Liver (tissue), 9 donors: ENCODE data around the gene PDK2. TPM values are rescaled to one million over a fixed set of nuclear protein-coding genes. Genes with fewer than 3 reads are reported as not detected.

ENCODE experiments used
- DNase-seq: peaks from one replicate; pipeline ENCODE4 v3.0.0-alpha.2; 2017; ENCODE audit warnings: low spot score
- H3K27ac ChIP-seq, 2 donors: one replicate each; pipeline ENCODE4 v1.7.0; 2013; ENCODE audit warnings: inconsistent platforms in 2 of 2, low read length in 2 of 2, control low read depth in 1 of 2, low read depth in 1 of 2, mild to moderate bottlenecking in 1 of 2
- H3K27me3 ChIP-seq, 4 donors: one replicate each; pipeline versions ENCODE4 v1.6.1 to v1.7.0; 2013; ENCODE audit warnings: low read length in 3 of 4, inconsistent platforms in 1 of 4, mild to moderate bottlenecking in 1 of 4, moderate library complexity in 1 of 4; ENCODE audit not compliant: control insufficient read depth in 4 of 4, insufficient read depth in 4 of 4
- H3K36me3 ChIP-seq, 4 donors: one replicate each; pipeline versions ENCODE4 v1.6.1 to v1.7.0; 2013; ENCODE audit warnings: low read length in 3 of 4, mild to moderate bottlenecking in 3 of 4, low read depth in 1 of 4, moderate library complexity in 1 of 4; ENCODE audit not compliant: control insufficient read depth in 4 of 4, insufficient read depth in 3 of 4
- H3K4me1 ChIP-seq, 4 donors: one replicate each; pipeline versions ENCODE4 v1.6.1 to v1.7.0; 2013; ENCODE audit warnings: low read length in 3 of 4, mild to moderate bottlenecking in 3 of 4, moderate library complexity in 1 of 4; ENCODE audit not compliant: control insufficient read depth in 4 of 4, insufficient read depth in 4 of 4
- H3K4me3 ChIP-seq, 3 donors: one replicate each; pipeline versions ENCODE4 v1.6.1 to v1.7.0; 2013; ENCODE audit warnings: low read length in 3 of 3, control low read depth in 1 of 3, low read depth in 1 of 3, mild to moderate bottlenecking in 1 of 3
- H3K9ac ChIP-seq, 2 donors: one replicate each; pipeline ENCODE4 v1.7.0; 2013; ENCODE audit warnings: low read length in 2 of 2, mild to moderate bottlenecking in 2 of 2, moderate library complexity in 2 of 2, control low read depth in 1 of 2, low read depth in 1 of 2
- H3K9me3 ChIP-seq, 4 donors: one replicate each; pipeline versions ENCODE4 v1.6.1 to v1.7.0; 2013; ENCODE audit warnings: low read length in 3 of 4; ENCODE audit not compliant: control insufficient read depth in 4 of 4
- EGR1 ChIP-seq, 2 donors: IDR thresholded peaks; 2 replicates each; pipeline ENCODE4 v1.6.1; 2016 to 2018; ENCODE audit warnings: antibody characterized with exemption in 2 of 2, low read depth in 2 of 2
- FOXA1 ChIP-seq: IDR thresholded peaks from 2 replicates; pipeline ENCODE4 v1.6.1; 2016; ENCODE audit warnings: antibody characterized with exemption
- FOXA2 ChIP-seq: IDR thresholded peaks from 2 replicates; pipeline ENCODE4 v1.6.1; 2016; ENCODE audit warnings: antibody characterized with exemption
- GABPA ChIP-seq, 2 donors: IDR thresholded peaks in 1 of 2; conservative IDR thresholded peaks in 1 of 2; 2 replicates each; pipeline ENCODE4 v1.6.1; 2016; ENCODE audit warnings: antibody characterized with exemption in 2 of 2, mild to moderate bottlenecking in 1 of 2, moderate library complexity in 1 of 2
- HNF4A ChIP-seq, 2 donors: conservative IDR thresholded peaks; 2 replicates each; pipeline ENCODE4 v1.6.1; 2016; ENCODE audit warnings: antibody characterized with exemption in 2 of 2, mild to moderate bottlenecking in 2 of 2
- HNF4G ChIP-seq: IDR thresholded peaks from 2 replicates; pipeline ENCODE4 v1.6.1; 2016; ENCODE audit warnings: antibody characterized with exemption
- JUND ChIP-seq, 2 donors: IDR thresholded peaks; 2 replicates each; pipeline ENCODE4 v1.6.1; 2016; ENCODE audit warnings: antibody characterized with exemption in 2 of 2
- NR2F2 ChIP-seq: IDR thresholded peaks from 2 replicates; pipeline ENCODE4 v1.6.1; 2016; ENCODE audit warnings: antibody characterized with exemption
- RAD21 ChIP-seq, 2 donors: IDR thresholded peaks; 2 replicates each; pipeline ENCODE4 v1.6.1; 2016; ENCODE audit warnings: antibody characterized with exemption in 2 of 2, mild to moderate bottlenecking in 2 of 2
- RXRA ChIP-seq, 2 donors: IDR thresholded peaks; 2 replicates each; pipeline ENCODE4 v1.6.1; 2017 to 2018; ENCODE audit warnings: antibody characterized with exemption in 2 of 2, mild to moderate bottlenecking in 1 of 2
- SP1 ChIP-seq: IDR thresholded peaks from 2 replicates; pipeline ENCODE4 v1.6.1; 2018; ENCODE audit warnings: antibody characterized with exemption, mild to moderate bottlenecking
- TAF1 ChIP-seq: conservative IDR thresholded peaks from 2 replicates; pipeline ENCODE4 v1.6.1; 2016; ENCODE audit warnings: antibody characterized with exemption, mild to moderate bottlenecking
- YY1 ChIP-seq: IDR thresholded peaks from 2 replicates; pipeline ENCODE4 v1.6.1; 2016; ENCODE audit warnings: antibody characterized with exemption, mild to moderate bottlenecking
- WGBS: extraction: QIAGEN DNeasy Blood & Tissue Kit; methylation state at CpG from one replicate; pipeline ENCODE4 v1.1.7; 2013; 5-methylcytosine and 5-hydroxymethylcytosine counted together
- polyA plus RNA-seq, 2 donors: library from polyadenylated mRNA; stranded (reverse) in 1 of 2; unstranded in 1 of 2; fragments of 200-250 nt in 1 of 2; fragments of >200 nt in 1 of 2; fragmentation: Nextera tagmentation in 1 of 2; extraction: Ambion mirVana in 1 of 2; gene quantifications; one replicate each; pipeline versions ENCODE4 v1.2.1 to v1.2.3, GENCODE V29; 2013 to 2015
- total RNA-seq, 2 donors: library from RNA; depleted of rRNA; stranded (reverse); fragments of >200 nt; gene quantifications; one replicate each; pipeline ENCODE4 v1.2.3, GENCODE V29; 2014
- TF ChIP-seq, protein P1 (sequence below): IDR thresholded peaks from 2 replicates; pipeline ENCODE4 v1.6.1; 2016; ENCODE audit warnings: antibody characterized with exemption, mild to moderate bottlenecking
- TF ChIP-seq, protein P2 (sequence below): IDR thresholded peaks from 2 replicates; pipeline ENCODE4 v1.6.1; 2016; ENCODE audit warnings: antibody characterized with exemption
- TF ChIP-seq, protein P3 (sequence below): IDR thresholded peaks from 2 replicates; pipeline ENCODE4 v1.6.1; 2016; ENCODE audit warnings: antibody characterized with exemption
- TF ChIP-seq, protein P4 (sequence below): IDR thresholded peaks from 2 replicates; pipeline ENCODE4 v1.6.1; 2016; ENCODE audit warnings: antibody characterized with exemption
- TF ChIP-seq, protein P5 (sequence below): fragments of 150-350 bp; IDR thresholded peaks from 2 replicates; pipeline ENCODE4 v1.5.1; 2017; ENCODE audit warnings: improper control_type of control experiment, low read depth, low read length; ENCODE audit not compliant: missing input control
- donor health status: healthy.
- donor health status: healthy.
- donor health status: healthy.
- donor health status: healthy.
- donor health status: healthy.

PDK2 gene
- total and polyA plus RNA-seq, 4 donors = 8.6 to 36.6 (median 28.5) TPM

DNA sequence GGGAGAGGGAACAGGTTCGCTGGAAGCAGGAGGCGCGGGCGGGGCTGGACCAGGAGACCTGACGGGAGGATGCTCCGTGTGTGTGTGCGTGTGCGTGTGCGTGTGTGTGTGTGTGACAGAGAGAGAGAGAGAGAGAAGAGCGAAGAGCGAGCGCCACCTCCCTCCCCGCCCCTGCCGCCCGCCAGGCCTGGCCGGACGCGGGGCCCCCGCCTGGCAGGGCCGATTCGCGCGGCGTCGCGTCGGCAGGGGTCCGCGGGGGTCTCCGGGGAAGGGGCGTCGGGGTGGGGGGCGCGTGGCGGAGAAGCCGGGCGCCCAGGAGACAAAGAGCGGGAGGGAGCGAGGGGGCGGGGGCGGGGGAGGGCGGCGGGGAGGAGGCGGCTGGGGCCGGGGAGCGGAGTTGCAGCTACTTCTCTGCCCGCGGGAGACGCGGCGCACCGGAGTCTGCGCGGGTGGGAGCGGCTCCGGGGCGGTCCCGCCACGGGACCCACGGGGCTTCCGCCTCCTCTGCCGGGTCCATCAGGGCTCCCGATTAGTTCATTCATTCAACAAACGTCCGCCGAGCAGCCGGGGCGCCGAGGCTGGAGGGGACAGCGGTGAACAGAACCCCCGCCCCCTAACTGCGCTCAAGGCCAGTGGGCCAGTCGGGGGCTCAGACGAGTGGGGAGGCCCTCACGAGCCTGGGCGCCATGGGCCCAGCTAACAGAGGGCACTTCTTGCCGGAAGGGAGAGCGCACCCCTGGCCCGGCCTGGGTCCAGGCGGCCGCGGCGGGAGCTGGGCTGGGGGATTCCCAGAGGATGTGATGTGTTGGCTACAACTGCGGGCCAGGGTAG, 34.8 kb downstream of the PDK2 start, which contains the start of gene SAMD14:
SAMD14 (minus strand) TSS at position 433 of the 831 bp plus-strand sequence. CDS start 5,201 bp downstream, outside the sequence.
- Histone ChIP-seq H3K4me3 (peak within 1 kb of the TSS in 1 of 3 donors; percentile 52), H3K9me3 (no peaks in the 10 kb centered on the region), H3K36me3 (peaks cover 0 to 2% (median under 1%) of the 10 kb centered on the region in 4 donors), H3K9ac (no peak within 1 kb of the TSS), H3K27ac (no peak within 1 kb of the TSS), H3K4me1 (peaks cover 0 to 5% (median 3%) of the 10 kb centered on the region in 4 donors), H3K27me3 (peaks cover 0 to 6% (median 0%) of the 10 kb centered on the region in 4 donors)
- no peak for TF ChIP-seq RXRA (IDR thresholded peaks at IDR 0.05)
- no peak for TF ChIP-seq SP1
- WGBS = 4% methylated on average over 84 of the region's 84 CpGs
- no peak for DNase-seq

DNA sequence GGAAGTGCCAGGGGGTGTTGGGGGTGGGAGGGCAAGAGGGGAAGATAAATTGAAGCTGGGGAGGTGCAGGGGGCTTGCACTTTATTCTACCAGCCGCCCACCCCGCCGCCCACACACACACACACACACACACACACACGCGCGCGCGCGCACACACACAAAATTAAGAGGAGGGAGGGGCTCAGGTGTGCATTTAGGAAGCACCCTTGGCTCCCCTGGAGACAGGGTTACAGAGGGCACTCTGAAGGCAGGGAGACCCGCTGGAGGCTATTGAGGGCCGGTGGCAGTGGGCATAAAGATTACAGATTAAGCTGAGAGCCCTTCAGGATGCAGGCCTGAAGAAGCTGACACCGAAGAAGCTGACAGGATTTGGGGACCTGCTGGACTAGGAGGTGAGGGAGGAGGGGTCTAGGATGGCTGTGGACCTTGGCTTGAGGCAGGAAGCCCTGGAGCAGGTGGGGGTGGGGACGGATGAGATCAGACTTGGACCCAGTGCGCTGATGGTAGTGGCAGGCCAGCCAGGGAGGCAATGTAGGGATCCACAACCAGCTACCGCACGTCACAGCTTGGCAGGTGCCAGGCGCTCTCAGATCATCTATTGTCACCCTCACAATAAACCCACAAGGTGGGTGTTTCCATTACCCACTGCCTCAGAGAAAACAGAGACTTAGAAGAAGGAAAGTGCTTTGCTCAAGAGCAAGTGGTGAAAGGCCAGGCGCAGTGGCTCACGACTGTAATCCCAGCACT, 35.6 kb downstream of the PDK2 start:
- Histone ChIP-seq H3K27ac (no peak overlapping the region), H3K4me1 (peaks cover 0 to 5% (median 3%) of the 10 kb centered on the region in 4 donors), H3K27me3 (peaks cover 0 to 6% (median 0%) of the 10 kb centered on the region in 4 donors), H3K36me3 (peaks cover 0 to 5% (median 2%) of the 10 kb centered on the region in 4 donors), H3K9me3 (no peaks in the 10 kb centered on the region), H3K9ac (no peak overlapping the region), H3K4me3 (no peak overlapping the region)
- 55% methylated on average over 19 of the region's 19 CpGs for WGBS
- TF ChIP-seq, protein P1, sequence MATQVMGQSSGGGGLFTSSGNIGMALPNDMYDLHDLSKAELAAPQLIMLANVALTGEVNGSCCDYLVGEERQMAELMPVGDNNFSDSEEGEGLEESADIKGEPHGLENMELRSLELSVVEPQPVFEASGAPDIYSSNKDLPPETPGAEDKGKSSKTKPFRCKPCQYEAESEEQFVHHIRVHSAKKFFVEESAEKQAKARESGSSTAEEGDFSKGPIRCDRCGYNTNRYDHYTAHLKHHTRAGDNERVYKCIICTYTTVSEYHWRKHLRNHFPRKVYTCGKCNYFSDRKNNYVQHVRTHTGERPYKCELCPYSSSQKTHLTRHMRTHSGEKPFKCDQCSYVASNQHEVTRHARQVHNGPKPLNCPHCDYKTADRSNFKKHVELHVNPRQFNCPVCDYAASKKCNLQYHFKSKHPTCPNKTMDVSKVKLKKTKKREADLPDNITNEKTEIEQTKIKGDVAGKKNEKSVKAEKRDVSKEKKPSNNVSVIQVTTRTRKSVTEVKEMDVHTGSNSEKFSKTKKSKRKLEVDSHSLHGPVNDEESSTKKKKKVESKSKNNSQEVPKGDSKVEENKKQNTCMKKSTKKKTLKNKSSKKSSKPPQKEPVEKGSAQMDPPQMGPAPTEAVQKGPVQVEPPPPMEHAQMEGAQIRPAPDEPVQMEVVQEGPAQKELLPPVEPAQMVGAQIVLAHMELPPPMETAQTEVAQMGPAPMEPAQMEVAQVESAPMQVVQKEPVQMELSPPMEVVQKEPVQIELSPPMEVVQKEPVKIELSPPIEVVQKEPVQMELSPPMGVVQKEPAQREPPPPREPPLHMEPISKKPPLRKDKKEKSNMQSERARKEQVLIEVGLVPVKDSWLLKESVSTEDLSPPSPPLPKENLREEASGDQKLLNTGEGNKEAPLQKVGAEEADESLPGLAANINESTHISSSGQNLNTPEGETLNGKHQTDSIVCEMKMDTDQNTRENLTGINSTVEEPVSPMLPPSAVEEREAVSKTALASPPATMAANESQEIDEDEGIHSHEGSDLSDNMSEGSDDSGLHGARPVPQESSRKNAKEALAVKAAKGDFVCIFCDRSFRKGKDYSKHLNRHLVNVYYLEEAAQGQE = no peak
- TF ChIP-seq, protein P2, sequence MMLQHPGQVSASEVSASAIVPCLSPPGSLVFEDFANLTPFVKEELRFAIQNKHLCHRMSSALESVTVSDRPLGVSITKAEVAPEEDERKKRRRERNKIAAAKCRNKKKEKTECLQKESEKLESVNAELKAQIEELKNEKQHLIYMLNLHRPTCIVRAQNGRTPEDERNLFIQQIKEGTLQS = no peak
- TF ChIP-seq TAF1 (no peak), NR2F2 (no peak), FOXA2 (no peak), YY1 (no peak), RXRA (IDR thresholded peaks at IDR 0.05) (no peak), SP1 (no peak), FOXA1 (no peak), GABPA (IDR thresholded peaks at IDR 0.05 in 1 of 2, conservative IDR thresholded peaks at IDR 0.05 in 1 of 2) (no peak), HNF4G (no peak), RAD21 (IDR thresholded peaks at IDR 0.05) (no peak), JUND (IDR thresholded peaks at IDR 0.05) (no peak), EGR1 (IDR thresholded peaks at IDR 0.05; ENCODE audit: low read depth in 2 of 2) (no peak), HNF4A (conservative IDR thresholded peaks at IDR 0.05) (no peak)
- TF ChIP-seq, protein P3, sequence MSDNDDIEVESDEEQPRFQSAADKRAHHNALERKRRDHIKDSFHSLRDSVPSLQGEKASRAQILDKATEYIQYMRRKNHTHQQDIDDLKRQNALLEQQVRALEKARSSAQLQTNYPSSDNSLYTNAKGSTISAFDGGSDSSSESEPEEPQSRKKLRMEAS = no peak
- TF ChIP-seq, protein P4, sequence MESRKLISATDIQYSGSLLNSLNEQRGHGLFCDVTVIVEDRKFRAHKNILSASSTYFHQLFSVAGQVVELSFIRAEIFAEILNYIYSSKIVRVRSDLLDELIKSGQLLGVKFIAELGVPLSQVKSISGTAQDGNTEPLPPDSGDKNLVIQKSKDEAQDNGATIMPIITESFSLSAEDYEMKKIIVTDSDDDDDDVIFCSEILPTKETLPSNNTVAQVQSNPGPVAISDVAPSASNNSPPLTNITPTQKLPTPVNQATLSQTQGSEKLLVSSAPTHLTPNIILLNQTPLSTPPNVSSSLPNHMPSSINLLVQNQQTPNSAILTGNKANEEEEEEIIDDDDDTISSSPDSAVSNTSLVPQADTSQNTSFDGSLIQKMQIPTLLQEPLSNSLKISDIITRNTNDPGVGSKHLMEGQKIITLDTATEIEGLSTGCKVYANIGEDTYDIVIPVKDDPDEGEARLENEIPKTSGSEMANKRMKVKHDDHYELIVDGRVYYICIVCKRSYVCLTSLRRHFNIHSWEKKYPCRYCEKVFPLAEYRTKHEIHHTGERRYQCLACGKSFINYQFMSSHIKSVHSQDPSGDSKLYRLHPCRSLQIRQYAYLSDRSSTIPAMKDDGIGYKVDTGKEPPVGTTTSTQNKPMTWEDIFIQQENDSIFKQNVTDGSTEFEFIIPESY = no peak
- TF ChIP-seq, protein P5, sequence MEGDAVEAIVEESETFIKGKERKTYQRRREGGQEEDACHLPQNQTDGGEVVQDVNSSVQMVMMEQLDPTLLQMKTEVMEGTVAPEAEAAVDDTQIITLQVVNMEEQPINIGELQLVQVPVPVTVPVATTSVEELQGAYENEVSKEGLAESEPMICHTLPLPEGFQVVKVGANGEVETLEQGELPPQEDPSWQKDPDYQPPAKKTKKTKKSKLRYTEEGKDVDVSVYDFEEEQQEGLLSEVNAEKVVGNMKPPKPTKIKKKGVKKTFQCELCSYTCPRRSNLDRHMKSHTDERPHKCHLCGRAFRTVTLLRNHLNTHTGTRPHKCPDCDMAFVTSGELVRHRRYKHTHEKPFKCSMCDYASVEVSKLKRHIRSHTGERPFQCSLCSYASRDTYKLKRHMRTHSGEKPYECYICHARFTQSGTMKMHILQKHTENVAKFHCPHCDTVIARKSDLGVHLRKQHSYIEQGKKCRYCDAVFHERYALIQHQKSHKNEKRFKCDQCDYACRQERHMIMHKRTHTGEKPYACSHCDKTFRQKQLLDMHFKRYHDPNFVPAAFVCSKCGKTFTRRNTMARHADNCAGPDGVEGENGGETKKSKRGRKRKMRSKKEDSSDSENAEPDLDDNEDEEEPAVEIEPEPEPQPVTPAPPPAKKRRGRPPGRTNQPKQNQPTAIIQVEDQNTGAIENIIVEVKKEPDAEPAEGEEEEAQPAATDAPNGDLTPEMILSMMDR = no peak
- no peak for DNase-seq
